ENCODE data around the gene POLR1E. TPM values are rescaled to one million over a fixed set of nuclear protein-coding genes. Genes with fewer than 3 reads are reported as not detected.
A peak's percentile ranks its signal among the peaks of the same experiment; 100 is the strongest.

The POLR1E gene
- total and polyA plus RNA-seq, 8 donors: 5.5 to 26.4 (median 18.6) TPM

- DNase-seq: no peak
- Histone ChIP-seq H3K27me3 (no peaks in the 10 kb centered on the region), H3K4me3 (no peak overlapping the region), H3K36me3 (peaks cover 0 to 25% (median 13%) of the 10 kb centered on the region in 4 donors), H3K4me1 (peaks cover 15 to 56% (median 43%) of the 10 kb centered on the region in 4 donors), H3K9me3 (no peaks in the 10 kb centered on the region), H3K27ac (peak overlapping the region in 1 of 5 donors; percentile 0)
- intact Hi-C loops (cut with DNase I; ENCODE audit: low total_unique reads): no loop called here
- TF ChIP-seq EP300 (IDR thresholded peaks at IDR 0.05) (no peak), CTCF (IDR thresholded peaks at IDR 0.05) (no peak), POLR2AphosphoS5 (IDR thresholded peaks at IDR 0.05) (no peak)
- 67 to 79% (median 68%) methylated on average over 3 of the region's 3 CpGs for WGBS, 5 donors
Measured at GRCh38 chr9:37451628-37452027, 34.1 kb upstream of the POLR1E start.

GRCh38 chr9:37452611-37453010 is 33.1 kb upstream of the POLR1E start:
- intact Hi-C loops (cut with DNase I; ENCODE audit: low total_unique reads): no loop called here

GRCh38 chr9:37453827-37454226 is 31.9 kb upstream of the POLR1E start:
- TF ChIP-seq CTCF (IDR thresholded peaks at IDR 0.05) (no peak), EP300 (IDR thresholded peaks at IDR 0.05) (no peak), POLR2A (IDR thresholded peaks at IDR 0.05) (no peak), POLR2AphosphoS5 (IDR thresholded peaks at IDR 0.05) (no peak)
- H3K4me1 ChIP-seq: peaks cover 15 to 61% (median 44%) of the 10 kb centered on the region in 4 donors
- H3K27ac ChIP-seq: peak overlapping the region; percentile 25 to 64 (median 50)
- peaks cover 0 to 19% (median 11%) of the 10 kb centered on the region in 4 donors for H3K36me3 ChIP-seq
- 28 to 63% (median 50%) methylated on average over 1 of the region's 1 CpG for WGBS, 5 donors
- no peaks in the 10 kb centered on the region for H3K9me3 ChIP-seq
- peak in 1 of 2 donors; percentile 58 for DNase-seq
- intact Hi-C loops (cut with DNase I; ENCODE audit: low total_unique reads): no loop called here
- H3K27me3 ChIP-seq: no peaks in the 10 kb centered on the region
- H3K4me3 ChIP-seq: no peak overlapping the region

More at GRCh38 chr9:37452611-37453010, 33.1 kb upstream of the POLR1E start:
- Histone ChIP-seq H3K36me3 (peaks cover 0 to 25% (median 13%) of the 10 kb centered on the region in 4 donors), H3K27ac (no peak overlapping the region), H3K4me1 (peaks cover 15 to 61% (median 42%) of the 10 kb centered on the region in 4 donors), H3K27me3 (no peaks in the 10 kb centered on the region), H3K4me3 (no peak overlapping the region), H3K9me3 (no peaks in the 10 kb centered on the region)
- DNase-seq: no peak
- TF ChIP-seq CTCF (IDR thresholded peaks at IDR 0.05) (no peak), POLR2A (IDR thresholded peaks at IDR 0.05) (no peak), POLR2AphosphoS5 (IDR thresholded peaks at IDR 0.05) (no peak), EP300 (IDR thresholded peaks at IDR 0.05) (no peak)
- 93 to 100% (median 96%) methylated on average over 1 of the region's 1 CpG for WGBS, 5 donors

- TF ChIP-seq EP300 (IDR thresholded peaks at IDR 0.05) (no peak), POLR2AphosphoS5 (IDR thresholded peaks at IDR 0.05) (no peak), CTCF (IDR thresholded peaks at IDR 0.05) (no peak)
- intact Hi-C loops (cut with DNase I; ENCODE audit: low total_unique reads): no loop called here
- peaks cover 0 to 15% (median 9%) of the 10 kb centered on the region in 4 donors for H3K36me3 ChIP-seq
- no peak overlapping the region for H3K4me3 ChIP-seq
- peaks cover 15 to 61% (median 46%) of the 10 kb centered on the region in 4 donors for H3K4me1 ChIP-seq
- DNase-seq: no peak
- peak overlapping the region in 4 of 5 donors; percentile 25 to 64 (median 47) for H3K27ac ChIP-seq
- no peaks in the 10 kb centered on the region for H3K9me3 ChIP-seq
- no peaks in the 10 kb centered on the region for H3K27me3 ChIP-seq
Measured at GRCh38 chr9:37454238-37454637, 31.5 kb upstream of the POLR1E start.

Data from stomach (tissue), 9 donors.